Vagina (tissue), 2 donors: ENCODE data around the gene ZNF219.

Source experiments
- POLR2A ChIP-seq, 2 donors: fragments of 450-650 bp; IDR thresholded peaks; one replicate each; pipeline ENCODE4 v1.6.1; 2017; ENCODE audit warnings: antibody characterized with exemption in 2 of 2, mild to moderate bottlenecking in 2 of 2, moderate library complexity in 2 of 2
- POLR2AphosphoS5 ChIP-seq, 2 donors: sonication (generic); formaldehyde crosslinking; IDR thresholded peaks; one replicate each; pipeline ENCODE4 v1.9.0; 2017; ENCODE audit warnings: antibody characterized with exemption in 2 of 2, mild to moderate bottlenecking in 2 of 2, low read depth in 1 of 2; ENCODE audit not compliant: insufficient read depth in 1 of 2
- TF ChIP-seq, protein P1 (sequence below), 3 experiments: fragments of 450-650 bp in 2 of 3; fragments of 200-600 bp in 1 of 3; sonication (generic) in 1 of 3; IDR thresholded peaks; one replicate each; pipeline ENCODE4 v1.5.1; 2017 to 2019; ENCODE audit warnings: antibody characterized with exemption in 3 of 3, mild to moderate bottlenecking in 2 of 3, moderate library complexity in 2 of 3

DNA sequence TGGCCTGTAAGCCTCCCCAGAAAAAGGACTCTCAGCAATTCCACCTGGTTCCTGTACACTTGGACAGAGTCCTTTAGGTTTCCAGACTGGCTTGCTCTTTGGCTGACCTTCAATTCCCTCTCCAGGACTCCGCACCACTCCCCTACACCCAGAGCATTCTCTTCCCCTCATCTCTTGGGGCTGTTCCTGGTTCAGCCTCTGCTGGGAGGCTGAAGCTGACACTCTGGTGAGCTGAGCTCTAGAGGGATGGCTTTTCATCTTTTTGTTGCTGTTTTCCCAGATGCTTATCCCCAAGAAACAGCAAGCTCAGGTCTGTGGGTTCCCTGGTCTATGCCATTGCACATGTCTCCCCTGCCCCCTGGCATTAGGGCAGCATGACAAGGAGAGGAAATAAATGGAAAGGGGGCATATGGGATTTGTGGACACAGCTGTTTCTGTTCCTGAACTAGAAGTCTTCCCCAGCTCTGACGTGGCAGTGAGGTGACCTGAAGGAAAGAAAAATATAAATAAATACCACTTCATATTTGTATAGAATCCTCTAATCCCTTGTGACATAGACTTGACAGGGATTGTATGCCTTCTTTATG, 55.0 kb downstream of the ZNF219 start:
- TF ChIP-seq, protein P1, sequence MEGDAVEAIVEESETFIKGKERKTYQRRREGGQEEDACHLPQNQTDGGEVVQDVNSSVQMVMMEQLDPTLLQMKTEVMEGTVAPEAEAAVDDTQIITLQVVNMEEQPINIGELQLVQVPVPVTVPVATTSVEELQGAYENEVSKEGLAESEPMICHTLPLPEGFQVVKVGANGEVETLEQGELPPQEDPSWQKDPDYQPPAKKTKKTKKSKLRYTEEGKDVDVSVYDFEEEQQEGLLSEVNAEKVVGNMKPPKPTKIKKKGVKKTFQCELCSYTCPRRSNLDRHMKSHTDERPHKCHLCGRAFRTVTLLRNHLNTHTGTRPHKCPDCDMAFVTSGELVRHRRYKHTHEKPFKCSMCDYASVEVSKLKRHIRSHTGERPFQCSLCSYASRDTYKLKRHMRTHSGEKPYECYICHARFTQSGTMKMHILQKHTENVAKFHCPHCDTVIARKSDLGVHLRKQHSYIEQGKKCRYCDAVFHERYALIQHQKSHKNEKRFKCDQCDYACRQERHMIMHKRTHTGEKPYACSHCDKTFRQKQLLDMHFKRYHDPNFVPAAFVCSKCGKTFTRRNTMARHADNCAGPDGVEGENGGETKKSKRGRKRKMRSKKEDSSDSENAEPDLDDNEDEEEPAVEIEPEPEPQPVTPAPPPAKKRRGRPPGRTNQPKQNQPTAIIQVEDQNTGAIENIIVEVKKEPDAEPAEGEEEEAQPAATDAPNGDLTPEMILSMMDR (IDR thresholded peaks at IDR 0.05), result no peak
- TF ChIP-seq POLR2A (IDR thresholded peaks at IDR 0.05), result no peak
- no peak for TF ChIP-seq POLR2AphosphoS5 (IDR thresholded peaks at IDR 0.05; ENCODE audit: insufficient read depth in 1 of 2, low read depth in 1 of 2)
